CD4-positive, alpha-beta T cell treated with Interleukin-4 for 4 hours (primary cell): ENCODE results near the gene NOL12.
"Not testable (repeated sequence)": the region's sequence is repeated elsewhere in the genome, so short reads cannot be mapped to it uniquely, and the experiment has no call there.

Experiments
- DNase-seq: peaks from one replicate; pipeline ENCODE4 v3.0.0-alpha.2; 2020

The NOL12 gene

GRCh38 chr22:37686002-37686982 is at the start of gene NOL12:
NOL12 (plus strand) TSS chr22:37686343; CDS start chr22:37686393, 50 bp downstream.
- peak; percentile 82 for DNase-seq

- no peak for DNase-seq
Measured at GRCh38 chr22:37636949-37637273, 49.2 kb upstream of the NOL12 start.

GRCh38 chr22:37638391-37639069 is 47.6 kb upstream of the NOL12 start:
- DNase-seq, result no peak

- DNase-seq, result peak; percentile 39
Measured at GRCh38 chr22:37639070-37639760, 46.9 kb upstream of the NOL12 start, which contains the start of gene SH3BP1. SH3BP1 (plus strand) TSS chr22:37639669; CDS start chr22:37639788, 119 bp downstream.

GRCh38 chr22:37639771-37640590 is 46.2 kb upstream of the NOL12 start:
- no peak for DNase-seq

- DNase-seq, result no peak
Measured at GRCh38 chr22:37640591-37641560, 45.3 kb upstream of the NOL12 start.

GRCh38 chr22:37641561-37641949 is 44.6 kb upstream of the NOL12 start:
- DNase-seq, result no peak

GRCh38 chr22:37643225-37643847 is 42.8 kb upstream of the NOL12 start:
- DNase-seq, result peak; percentile 80

- no peak for DNase-seq
Measured at GRCh38 chr22:37647317-37647716, 38.8 kb upstream of the NOL12 start.

GRCh38 chr22:37647928-37648327 is 38.2 kb upstream of the NOL12 start:
- no peak for DNase-seq

- DNase-seq, result no peak
Measured at GRCh38 chr22:37650463-37651136, 35.5 kb upstream of the NOL12 start.

- DNase-seq, result no peak
Measured at GRCh38 chr22:37654563-37655251, 31.4 kb upstream of the NOL12 start.

GRCh38 chr22:37655252-37655563 is 30.9 kb upstream of the NOL12 start:
- no peak for DNase-seq

- not testable (repeated sequence) for DNase-seq
Measured at GRCh38 chr22:37656583-37656982, 29.6 kb upstream of the NOL12 start.

GRCh38 chr22:37657590-37658132 is 28.5 kb upstream of the NOL12 start:
- DNase-seq, result no peak

GRCh38 chr22:37658133-37659065 is 27.7 kb upstream of the NOL12 start, which contains the start of gene PDXP:
PDXP (plus strand) TSS chr22:37658723; CDS start chr22:37658783, 60 bp downstream.
- peak; percentile 99 for DNase-seq

GRCh38 chr22:37659066-37659896 is 26.9 kb upstream of the NOL12 start:
- DNase-seq, result no peak
